BLaER1 treated with 17β-estradiol and CSF1 and Interleukin-3, amounts not matched to agents 10 nM and 100 nM (cell line): ENCODE data around the gene TFDP2.
"Not testable (repeated sequence)": the region's sequence is repeated elsewhere in the genome, so short reads cannot be mapped to it uniquely, and the experiment has no call there.

Source experiments
- H3K27ac ChIP-seq, 11 experiments: shearing (Covaris generic); formaldehyde crosslinking; 2 replicates each; pipeline ENCODE4 v1.8.1; 2022
- H3K27me3 ChIP-seq, 11 experiments: shearing (Covaris generic); formaldehyde crosslinking; 2 replicates each; pipeline ENCODE4 v1.8.1; 2022
- H3K36me3 ChIP-seq, 11 experiments: shearing (Covaris generic); formaldehyde crosslinking; 2 replicates each; pipeline ENCODE4 v1.8.1; 2022
- H3K4me1 ChIP-seq, 10 experiments: shearing (Covaris generic); formaldehyde crosslinking; 2 replicates each; pipeline ENCODE4 v1.8.1; 2022
- H3K4me2 ChIP-seq, 11 experiments: shearing (Covaris generic); formaldehyde crosslinking; 2 replicates each; pipeline ENCODE4 v1.8.1; 2022
- H3K4me3 ChIP-seq, 10 experiments: shearing (Covaris generic); formaldehyde crosslinking; 2 replicates each; pipeline ENCODE4 v1.8.1; 2022
- H3K9ac ChIP-seq, 11 experiments: shearing (Covaris generic); formaldehyde crosslinking; 2 replicates each; pipeline ENCODE4 v1.8.1; 2022
- H3K9me3 ChIP-seq, 11 experiments: shearing (Covaris generic); formaldehyde crosslinking; replicated peaks in 1 of 11; 2 replicates each; pipeline ENCODE4 v1.8.1; 2022
- H4K20me1 ChIP-seq, 11 experiments: shearing (Covaris generic); formaldehyde crosslinking; 2 replicates each; pipeline ENCODE4 v1.8.1; 2022
- Cebpa-rat ChIP-seq, 11 experiments: shearing (Covaris generic); IDR thresholded peaks; 2 replicates each; pipeline ENCODE4 v1.8.1; 2022

The TFDP2 gene

GRCh38 chr3:142000325-142000870, 148.9 kb downstream of the TFDP2 start:
- no peaks in the 10 kb centered on the region for H3K4me1 ChIP-seq
- H3K36me3 ChIP-seq: peaks cover 0 to 41% (median 23%) of the 10 kb centered on the region in 11 experiments; a peak in 14 of 22 replicates
- 0 out of 22 replicates have a peak, but pooled peaks cover 0 to 5% (median 0%) of the 10 kb centered on the region in 11 experiments for H4K20me1 ChIP-seq
- no peak overlapping the region for H3K4me3 ChIP-seq
- no peak for TF ChIP-seq Cebpa-rat (IDR thresholded peaks at IDR 0.05)
- no peak overlapping the region for H3K4me2 ChIP-seq
- no peaks in the 10 kb centered on the region for H3K27me3 ChIP-seq
- H3K9me3 ChIP-seq: no peaks in the 10 kb centered on the region
- H3K27ac ChIP-seq: no peak overlapping the region
- H3K9ac ChIP-seq: no peak overlapping the region

- Histone ChIP-seq H3K27ac (no peak overlapping the region), H3K9me3 (no peaks in the 10 kb centered on the region), H3K9ac (no peak overlapping the region), H3K36me3 (peaks cover 0 to 29% (median 13%) of the 10 kb centered on the region in 11 experiments; a peak in 13 of 22 replicates), H3K4me3 (no peak overlapping the region), H3K4me1 (no peaks in the 10 kb centered on the region), H3K4me2 (no peak overlapping the region), H4K20me1 (0 out of 22 replicates have a peak, but pooled peaks cover 0 to 5% (median 0%) of the 10 kb centered on the region in 11 experiments), H3K27me3 (no peaks in the 10 kb centered on the region)
- TF ChIP-seq Cebpa-rat (IDR thresholded peaks at IDR 0.05): no peak
Observed at GRCh38 chr3:141998669-141999290, 150.6 kb downstream of the TFDP2 start.

GRCh38 chr3:141996437-141996836, 152.9 kb downstream of the TFDP2 start:
- Histone ChIP-seq H3K4me1 (0 out of 20 replicates have a peak, but pooled peaks cover 0 to 3% (median 0%) of the 10 kb centered on the region in 10 experiments), H4K20me1 (0 out of 22 replicates have a peak, but pooled peaks cover 0 to 5% (median 0%) of the 10 kb centered on the region in 11 experiments), H3K9me3 (no peaks in the 10 kb centered on the region), H3K27me3 (no peaks in the 10 kb centered on the region), H3K4me2 (no peak overlapping the region), H3K9ac (no peak overlapping the region), H3K36me3 (peaks cover 0 to 31% (median 6%) of the 10 kb centered on the region in 11 experiments; a peak in 11 of 22 replicates), H3K27ac (no peak overlapping the region), H3K4me3 (no peak overlapping the region)
- no peak for TF ChIP-seq Cebpa-rat (IDR thresholded peaks at IDR 0.05)

GRCh38 chr3:141994856-141995255, 154.5 kb downstream of the TFDP2 start:
- Histone ChIP-seq H3K36me3 (peaks cover 0 to 30% (median 7%) of the 10 kb centered on the region in 11 experiments; a peak in 11 of 22 replicates), H3K4me3 (no peak overlapping the region), H3K9ac (no peak overlapping the region)

GRCh38 chr3:141992512-141992911, 156.8 kb downstream of the TFDP2 start:
- H3K4me3 ChIP-seq: no peak overlapping the region
- peaks cover 0 to 52% (median 9%) of the 10 kb centered on the region in 11 experiments; a peak in 12 of 22 replicates for H3K36me3 ChIP-seq
- no peak overlapping the region for H3K27ac ChIP-seq
- H3K4me1 ChIP-seq: 0 out of 20 replicates have a peak, but pooled peaks cover 0 to 3% (median 0%) of the 10 kb centered on the region in 10 experiments
- no peak for TF ChIP-seq Cebpa-rat (IDR thresholded peaks at IDR 0.05)
- no peaks in the 10 kb centered on the region for H3K27me3 ChIP-seq
- no peaks in the 10 kb centered on the region for H3K9me3 ChIP-seq
- H4K20me1 ChIP-seq: no peaks in the 10 kb centered on the region
- H3K4me2 ChIP-seq: no peak overlapping the region
- no peak overlapping the region for H3K9ac ChIP-seq

More at GRCh38 chr3:141994856-141995255, 154.5 kb downstream of the TFDP2 start:
- Histone ChIP-seq H3K4me2 (no peak overlapping the region), H4K20me1 (no peaks in the 10 kb centered on the region), H3K4me1 (0 out of 20 replicates have a peak, but pooled peaks cover 0 to 3% (median 0%) of the 10 kb centered on the region in 10 experiments), H3K9me3 (no peaks in the 10 kb centered on the region), H3K27ac (no peak overlapping the region), H3K27me3 (no peaks in the 10 kb centered on the region)
- TF ChIP-seq Cebpa-rat (IDR thresholded peaks at IDR 0.05): no peak

GRCh38 chr3:141986548-141987107, 162.7 kb downstream of the TFDP2 start:
- Histone ChIP-seq H3K9me3 (no peaks in the 10 kb centered on the region), H3K27me3 (no peaks in the 10 kb centered on the region), H3K27ac (no peak overlapping the region), H3K4me2 (no peak overlapping the region), H3K9ac (no peak overlapping the region), H3K4me1 (0 out of 20 replicates have a peak, but pooled peaks cover 0 to 3% (median 0%) of the 10 kb centered on the region in 10 experiments), H3K4me3 (no peak overlapping the region), H4K20me1 (no peaks in the 10 kb centered on the region), H3K36me3 (peaks cover 0 to 59% (median 12%) of the 10 kb centered on the region in 11 experiments; a peak in 14 of 22 replicates)
- no peak for TF ChIP-seq Cebpa-rat (IDR thresholded peaks at IDR 0.05)

- Histone ChIP-seq H3K4me2 (no peak overlapping the region), H3K27ac (no peak overlapping the region), H4K20me1 (no peaks in the 10 kb centered on the region), H3K27me3 (no peaks in the 10 kb centered on the region), H3K4me3 (no peak overlapping the region), H3K9ac (no peak overlapping the region), H3K9me3 (no peaks in the 10 kb centered on the region), H3K36me3 (peaks cover 0 to 53% (median 18%) of the 10 kb centered on the region in 11 experiments; a peak in 12 of 22 replicates), H3K4me1 (no peaks in the 10 kb centered on the region)
- TF ChIP-seq Cebpa-rat (IDR thresholded peaks at IDR 0.05): no peak
Observed at GRCh38 chr3:141981084-141981483, 168.3 kb downstream of the TFDP2 start.

- Histone ChIP-seq H3K27ac (no peak overlapping the region), H3K36me3 (peaks cover 0 to 58% (median 20%) of the 10 kb centered on the region in 11 experiments; a peak in 13 of 22 replicates)
Observed at GRCh38 chr3:141979050-141979671, 170.2 kb downstream of the TFDP2 start.

GRCh38 chr3:141974777-141975176, 174.6 kb downstream of the TFDP2 start:
- H3K36me3 ChIP-seq: peaks cover 0 to 63% (median 33%) of the 10 kb centered on the region in 11 experiments; a peak in 17 of 22 replicates
- H3K9ac ChIP-seq, H3K9me3 ChIP-seq, H3K4me3 ChIP-seq, H3K4me2 ChIP-seq, H3K4me1 ChIP-seq, H4K20me1 ChIP-seq, H3K27ac ChIP-seq, H3K27me3 ChIP-seq: not testable (repeated sequence)

More at GRCh38 chr3:141979050-141979671, 170.2 kb downstream of the TFDP2 start:
- Histone ChIP-seq H3K27me3 (no peaks in the 10 kb centered on the region), H4K20me1 (no peaks in the 10 kb centered on the region), H3K4me2 (no peak overlapping the region), H3K4me1 (no peaks in the 10 kb centered on the region), H3K4me3 (no peak overlapping the region), H3K9ac (no peak overlapping the region), H3K9me3 (no peaks in the 10 kb centered on the region)
- TF ChIP-seq Cebpa-rat (IDR thresholded peaks at IDR 0.05): no peak
